Stimulated activated CD8-positive, alpha-beta memory T cell treated with anti-CD3 and anti-CD28 coated beads, Interleukin-15, amount 100 ng/mL, for 24 hours (primary cell): ENCODE data around the gene TRAF3IP3.

Experiments used
- DNase-seq: peaks from one replicate; pipeline ENCODE4 v3.0.0-alpha.2; 2020; ENCODE audit warnings: low read depth

Gene TRAF3IP3

DNA sequence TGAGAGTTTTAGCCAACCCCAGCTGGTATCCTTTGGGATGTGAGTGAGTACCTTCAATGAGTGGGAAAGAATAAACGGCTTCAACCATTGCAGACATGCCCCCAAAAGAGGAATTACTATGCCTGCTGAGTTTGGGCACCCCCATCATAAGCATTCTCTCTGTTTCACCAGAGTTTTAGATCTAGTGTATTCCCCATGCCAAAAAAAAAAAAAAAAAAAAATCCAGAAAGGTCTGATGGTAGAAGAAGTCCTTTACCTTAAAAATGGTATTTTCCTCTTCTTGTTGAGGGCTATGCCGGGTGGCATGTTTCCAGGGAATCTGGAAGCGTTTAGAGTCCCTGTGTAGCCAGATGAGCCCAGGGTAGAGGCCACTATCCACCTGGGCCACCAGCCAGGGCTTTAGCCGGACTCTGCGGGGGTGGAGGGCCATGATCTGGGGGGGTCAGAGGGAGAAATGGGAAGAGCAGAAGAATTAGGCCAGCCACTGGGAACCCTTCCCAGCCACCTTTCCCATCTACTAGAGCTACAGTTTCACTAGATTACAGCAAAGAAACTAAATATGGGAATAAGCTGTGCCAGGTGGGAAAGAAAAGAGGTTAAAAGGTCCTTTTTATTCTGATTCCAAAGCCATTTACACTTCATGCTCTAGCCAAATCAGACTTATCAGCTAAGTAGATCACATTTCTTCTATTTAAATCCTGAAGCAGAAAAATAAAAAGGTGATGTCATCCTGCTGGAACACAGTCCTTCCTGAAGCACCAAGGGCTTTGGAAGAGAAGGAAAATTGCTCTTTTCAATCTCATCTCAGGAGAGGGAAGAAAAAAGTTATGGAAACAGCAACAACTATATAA lies 45.4 kb downstream of the TRAF3IP3 start:
- no peak for DNase-seq

DNA sequence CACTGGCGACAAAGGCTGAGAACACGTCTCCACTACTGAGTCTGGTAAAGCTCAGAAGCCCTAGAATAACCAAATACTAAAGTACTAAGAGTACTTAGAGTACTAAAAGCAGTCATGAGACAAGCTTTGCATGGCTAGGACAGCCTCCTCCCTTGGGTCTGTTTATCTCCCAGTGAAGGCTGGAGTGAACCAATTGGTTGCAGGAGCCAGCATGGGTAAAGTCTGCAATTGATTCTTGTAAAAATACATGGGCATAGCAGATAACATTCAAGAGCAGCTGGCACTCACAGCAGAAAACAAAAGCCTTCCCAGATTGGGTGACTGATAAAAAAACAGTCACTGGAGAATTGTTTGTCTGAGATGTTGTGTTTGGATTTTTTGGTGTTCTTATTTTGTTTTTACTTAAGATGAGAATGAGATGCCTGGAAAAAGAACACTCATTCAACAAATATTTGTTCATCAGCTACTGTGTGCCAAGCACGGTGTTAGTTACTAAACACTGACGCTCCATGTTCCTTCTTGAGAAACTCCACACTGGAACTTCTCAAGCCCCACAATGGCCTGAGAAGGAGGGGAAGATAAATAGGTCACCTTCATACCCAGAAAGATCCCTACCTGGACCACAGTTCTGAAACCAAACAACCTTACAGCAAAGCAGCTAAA lies 46.4 kb downstream of the TRAF3IP3 start:
- no peak for DNase-seq

DNA sequence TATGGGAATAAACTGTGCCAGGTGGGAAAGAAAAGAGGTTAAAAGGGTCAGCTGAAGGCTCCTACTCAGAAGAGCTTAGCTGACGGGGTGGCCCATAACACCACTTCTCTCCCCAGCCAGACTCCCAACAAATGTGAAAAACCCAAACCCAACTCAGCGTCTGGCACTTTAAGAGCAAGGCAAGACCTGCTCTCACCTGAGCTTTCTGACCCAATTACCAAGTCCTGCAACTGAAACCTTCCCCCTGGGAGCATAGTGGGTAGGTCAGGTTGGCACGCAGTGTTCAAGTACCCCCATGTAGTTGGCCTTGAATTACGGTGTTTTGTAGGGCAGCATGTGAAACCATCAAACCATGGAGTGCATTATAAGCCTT lies 46.9 kb downstream of the TRAF3IP3 start:
- no peak for DNase-seq

DNA sequence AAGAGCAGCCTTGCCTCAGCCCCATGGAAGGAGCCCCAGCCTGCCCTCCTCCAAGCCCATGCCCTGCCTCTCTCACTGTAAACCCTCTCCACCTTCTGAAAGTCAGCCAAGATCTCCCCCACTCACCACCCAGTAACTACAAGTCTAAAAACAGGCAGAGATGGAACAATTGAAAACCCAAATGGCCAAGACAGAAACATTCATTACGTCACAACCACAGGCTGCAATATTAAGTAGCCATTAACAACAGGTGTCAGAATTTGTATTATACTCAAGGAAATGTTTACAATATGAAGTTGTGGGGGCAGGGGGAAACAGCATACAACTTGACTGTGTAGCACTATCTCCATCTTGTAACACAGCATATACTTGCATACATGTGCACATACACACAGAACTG lies 47.7 kb downstream of the TRAF3IP3 start:
- DNase-seq = no peak

DNA sequence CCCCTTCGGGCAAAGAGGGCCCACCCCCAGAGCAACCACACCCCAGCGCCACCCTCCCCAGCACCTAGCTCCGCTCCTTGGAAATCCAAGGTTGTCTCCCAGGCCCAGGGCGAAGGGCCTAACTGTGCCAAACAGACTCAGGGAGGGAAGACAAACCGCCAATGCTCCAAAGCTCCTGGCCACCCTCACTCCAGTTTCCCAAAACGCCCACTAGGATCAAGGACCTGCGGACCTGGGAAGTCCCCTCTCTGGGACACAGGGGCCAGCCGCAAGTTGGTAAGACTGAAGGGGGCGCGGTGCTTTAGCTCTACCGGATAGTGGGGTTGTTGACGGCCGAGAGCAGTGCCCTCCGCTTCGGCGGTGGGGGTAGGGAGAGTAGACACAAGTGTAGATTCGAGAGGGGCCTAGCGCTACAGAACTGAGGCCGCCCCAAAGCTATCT lies 49.5 kb downstream of the TRAF3IP3 start:
- DNase-seq = no peak

DNA sequence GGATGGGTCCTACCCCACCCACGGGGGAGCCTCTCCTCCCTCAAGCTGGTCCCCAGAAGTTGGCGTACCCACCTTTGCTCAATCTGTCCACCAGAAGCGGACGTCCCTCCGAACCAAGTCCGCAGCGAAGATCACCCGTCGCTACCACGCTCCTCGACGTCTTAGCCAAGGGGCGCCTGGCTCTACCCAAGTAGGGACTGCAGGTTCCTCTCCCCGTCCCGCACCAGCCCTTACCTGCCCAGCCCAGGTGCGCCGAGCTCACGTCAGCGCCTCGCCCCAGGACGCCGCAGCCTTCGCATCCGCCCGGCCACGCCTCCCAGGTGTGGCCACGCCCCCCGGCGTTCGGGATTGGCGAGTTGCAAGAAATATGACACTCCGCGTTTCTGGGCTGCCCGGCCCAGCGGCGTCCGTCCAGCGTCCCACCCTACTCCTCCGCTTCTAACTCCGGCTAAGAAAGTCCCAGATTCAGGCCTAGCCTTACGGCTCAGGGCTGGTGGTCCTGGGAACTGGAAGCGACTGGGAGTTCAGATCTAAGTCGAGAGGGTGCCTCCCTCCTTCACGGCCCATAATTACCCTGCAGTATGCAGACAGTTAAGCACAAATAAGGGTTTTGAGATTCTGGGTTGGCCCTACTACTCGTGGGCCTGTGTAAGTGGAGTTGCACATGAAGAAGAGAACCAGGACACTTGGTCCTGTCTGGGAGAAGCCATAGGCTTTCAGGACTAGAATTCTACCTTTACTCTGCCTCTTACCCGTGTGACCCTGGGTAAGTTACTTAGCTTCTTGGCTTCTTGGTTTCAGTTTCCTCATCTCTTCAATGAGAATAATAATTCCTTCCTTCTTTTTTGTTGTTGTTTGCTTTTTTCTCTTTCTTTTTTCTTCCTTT lies 50.3 kb downstream of the TRAF3IP3 start, which contains the start of gene IRF6:
TSS of gene IRF6 (minus strand) at position 268 of the 886 bp plus-strand sequence. CDS start 4,729 bp downstream, outside the sequence.
- peak; percentile 36 for DNase-seq

DNA sequence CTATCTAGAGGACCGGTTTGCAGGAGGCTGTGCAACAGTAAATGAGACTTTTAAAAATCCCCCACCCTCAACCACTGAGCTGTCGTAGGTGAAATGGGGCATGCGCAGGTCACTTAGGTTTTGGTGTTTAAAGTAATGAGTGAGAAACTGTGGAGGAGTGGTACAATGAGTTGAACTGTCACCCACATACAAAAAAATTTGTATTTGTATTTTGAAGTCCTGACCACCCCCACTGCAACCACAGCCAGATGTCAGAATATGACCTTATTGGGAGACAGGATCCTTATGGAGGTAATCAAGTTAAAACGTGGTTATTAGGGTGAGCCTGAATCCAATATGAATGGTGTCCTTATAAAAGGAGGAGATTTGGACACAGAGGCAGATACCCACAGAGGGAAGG lies 51.7 kb downstream of the TRAF3IP3 start:
- DNase-seq = no peak

DNA sequence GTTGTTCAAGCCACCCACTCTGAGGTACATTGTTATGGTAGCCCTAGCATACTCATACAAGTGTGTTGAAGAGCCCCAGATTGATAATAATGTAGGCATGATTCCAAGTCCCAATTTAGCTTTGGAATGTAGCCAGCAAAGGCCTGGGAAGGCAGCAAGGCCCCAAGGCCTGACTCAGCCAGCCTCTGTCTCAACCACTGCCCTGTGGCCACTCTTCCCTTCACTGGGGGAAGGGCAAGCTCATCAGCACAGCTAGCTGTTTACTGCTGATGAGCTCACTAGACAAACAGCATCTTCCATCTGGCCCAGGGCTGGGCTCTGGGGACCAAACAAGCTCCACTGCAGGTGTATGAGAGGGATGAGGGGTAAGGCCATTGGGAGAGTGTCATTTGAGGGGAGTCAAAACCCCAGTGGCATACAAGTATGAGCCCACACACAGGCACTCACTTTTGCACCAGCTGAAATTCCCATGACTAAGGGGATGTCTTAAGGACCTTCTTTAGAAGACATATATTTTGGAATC lies 52.3 kb downstream of the TRAF3IP3 start:
- no peak for DNase-seq

DNA sequence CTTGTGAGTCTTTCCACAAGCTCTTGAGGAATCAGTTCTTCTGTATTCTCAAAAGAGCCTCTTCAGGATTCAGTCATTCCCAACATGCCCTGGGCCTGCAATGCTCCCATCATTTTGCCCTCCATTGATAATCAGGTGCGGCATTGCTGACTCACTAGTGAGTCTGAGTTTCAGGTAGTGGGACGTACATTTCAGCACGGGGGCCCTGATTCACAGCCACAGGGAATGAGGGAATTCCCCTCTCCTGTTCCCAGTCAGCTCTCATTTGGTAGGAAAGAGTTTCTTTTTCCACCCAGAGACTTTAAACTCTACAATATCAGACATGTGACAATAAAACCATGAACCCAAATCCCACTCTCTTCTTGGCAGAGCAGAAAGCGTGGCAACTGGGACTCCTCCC lies 53.8 kb downstream of the TRAF3IP3 start:
- no peak for DNase-seq

DNA sequence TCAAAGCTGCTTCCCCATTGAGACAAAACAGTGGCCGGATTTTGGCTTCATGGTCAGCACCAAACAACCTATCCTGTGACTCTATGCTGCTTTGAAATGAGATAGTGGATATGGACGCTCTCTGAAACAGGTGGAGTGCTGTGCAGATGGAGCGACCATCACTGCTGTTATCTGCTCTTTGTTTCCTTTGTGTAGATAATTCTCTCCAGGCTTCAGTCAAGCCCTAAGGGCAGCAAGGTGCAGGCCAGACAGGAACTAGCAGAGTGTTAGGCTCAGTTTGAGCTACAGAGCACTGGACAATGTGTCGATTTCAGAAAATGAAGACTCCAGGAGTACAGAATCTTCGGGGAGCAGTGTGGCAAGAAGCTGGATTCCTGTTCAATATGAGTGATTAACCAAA lies 54.9 kb downstream of the TRAF3IP3 start:
- DNase-seq = no peak

DNA sequence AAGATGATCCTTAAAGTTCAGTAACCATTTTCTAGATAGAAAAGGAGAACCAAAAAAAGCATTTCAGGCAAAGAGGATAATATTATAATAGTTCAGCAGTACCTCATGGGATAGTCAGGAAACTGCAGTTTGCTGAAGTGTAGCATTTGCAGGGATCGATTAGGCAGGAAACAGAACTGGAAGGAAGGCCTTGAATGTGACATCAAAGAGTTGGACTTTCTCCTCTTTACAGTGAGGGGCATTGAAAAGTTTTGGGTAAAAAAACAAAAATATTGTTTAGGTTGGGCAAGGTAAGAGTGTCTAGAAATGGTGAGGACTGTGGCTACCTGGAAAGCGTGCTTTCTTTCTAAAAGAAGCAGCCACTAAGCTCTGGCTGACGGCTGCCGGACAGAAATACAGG lies 58.0 kb downstream of the TRAF3IP3 start:
- DNase-seq = no peak

DNA sequence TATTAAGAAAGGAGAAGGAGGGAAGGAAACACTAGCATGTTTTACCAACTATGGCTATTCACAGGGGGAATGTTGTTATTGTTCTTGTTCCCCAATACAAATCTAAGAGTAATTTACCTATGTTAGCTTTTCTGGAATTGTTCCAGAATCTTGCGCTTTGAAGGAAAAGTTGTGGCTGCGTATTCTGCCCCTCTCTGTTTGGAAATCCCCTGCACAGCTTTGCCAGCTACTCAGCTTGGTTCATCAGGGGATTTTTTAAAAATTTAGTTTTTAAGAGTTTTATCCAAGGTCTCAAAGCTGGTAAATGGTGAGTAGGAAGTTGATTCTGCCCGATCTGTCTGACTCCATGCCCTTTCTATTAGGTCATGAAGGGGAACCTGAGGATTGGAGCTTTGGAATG lies 59.6 kb downstream of the TRAF3IP3 start:
- no peak for DNase-seq

DNA sequence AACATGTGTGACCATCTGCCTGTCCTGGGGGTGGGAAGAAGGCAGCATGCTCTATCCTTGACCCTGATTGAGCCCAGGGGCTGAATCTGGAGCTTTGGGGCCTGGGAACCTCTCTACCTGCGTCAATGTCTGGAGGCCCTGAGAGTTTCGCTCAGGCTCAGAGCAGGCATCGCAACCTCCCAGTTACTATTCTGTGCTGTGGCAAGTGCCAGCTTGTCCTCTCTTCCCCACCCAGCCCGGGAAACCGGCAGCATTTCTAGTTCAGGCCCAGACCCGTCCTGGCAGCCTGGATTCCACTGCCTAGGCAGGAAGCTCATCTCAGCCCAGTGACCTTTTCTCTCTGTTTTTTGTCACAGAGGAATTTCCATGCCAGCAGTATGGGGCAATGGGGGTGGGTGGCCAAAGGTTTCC lies 60.1 kb downstream of the TRAF3IP3 start:
- DNase-seq = no peak

DNA sequence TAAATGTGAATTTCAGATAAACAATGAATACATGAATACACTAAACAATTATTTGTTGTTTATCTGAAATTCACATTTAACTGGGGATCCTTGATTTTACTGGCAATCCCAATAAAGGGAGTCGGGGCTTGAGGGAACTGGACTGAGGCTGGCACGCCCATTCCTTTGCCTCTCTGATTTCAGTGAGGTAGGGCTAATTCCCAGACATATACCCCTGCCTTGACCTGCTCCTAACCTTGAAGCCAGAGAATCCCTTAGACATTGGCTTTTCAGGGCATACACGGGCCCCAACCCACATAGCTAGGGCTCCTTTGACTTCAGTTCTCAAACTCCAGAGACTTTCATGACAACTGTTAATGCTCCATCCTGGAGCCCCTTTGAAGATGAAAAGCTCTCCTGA lies 61.1 kb downstream of the TRAF3IP3 start:
- DNase-seq = no peak

DNA sequence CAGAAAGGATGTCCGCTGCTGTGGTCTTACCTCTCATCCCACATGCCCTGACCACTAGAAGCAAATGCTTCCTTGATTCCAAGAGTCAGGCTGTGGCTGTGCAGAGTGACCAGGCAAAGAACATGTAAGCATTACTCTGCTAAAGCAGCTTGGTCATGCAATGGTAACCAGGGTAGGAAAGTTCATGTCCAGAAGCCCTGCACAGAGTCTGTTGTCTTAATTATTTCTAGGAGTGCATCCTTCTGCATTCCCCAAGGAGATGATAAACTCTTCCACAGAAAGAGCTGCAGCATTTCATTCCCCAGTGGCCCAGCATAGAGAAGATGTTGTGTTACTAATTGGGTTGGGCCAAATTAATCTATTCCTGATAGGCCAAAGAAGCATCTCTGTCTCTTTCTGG lies 61.8 kb downstream of the TRAF3IP3 start:
- no peak for DNase-seq

DNA sequence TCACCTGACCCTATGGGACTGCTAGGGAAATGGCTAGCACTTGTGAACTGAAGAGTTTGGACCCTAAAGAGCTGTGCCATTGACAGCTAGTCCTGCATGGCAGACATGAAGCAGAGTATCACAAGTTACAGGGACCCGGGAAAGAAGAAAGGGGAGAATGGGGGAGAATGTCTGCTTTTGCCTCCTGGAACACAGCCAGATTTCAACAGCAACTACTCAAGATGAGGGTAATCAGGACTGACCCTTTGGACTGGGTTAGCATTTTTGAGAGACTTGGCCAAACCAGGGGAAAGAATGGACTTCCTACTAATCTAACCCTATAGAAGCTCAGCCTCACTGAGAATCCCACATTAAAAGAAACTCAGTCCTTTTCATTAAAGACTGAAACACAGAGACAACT lies 63.2 kb downstream of the TRAF3IP3 start:
- no peak for DNase-seq

DNA sequence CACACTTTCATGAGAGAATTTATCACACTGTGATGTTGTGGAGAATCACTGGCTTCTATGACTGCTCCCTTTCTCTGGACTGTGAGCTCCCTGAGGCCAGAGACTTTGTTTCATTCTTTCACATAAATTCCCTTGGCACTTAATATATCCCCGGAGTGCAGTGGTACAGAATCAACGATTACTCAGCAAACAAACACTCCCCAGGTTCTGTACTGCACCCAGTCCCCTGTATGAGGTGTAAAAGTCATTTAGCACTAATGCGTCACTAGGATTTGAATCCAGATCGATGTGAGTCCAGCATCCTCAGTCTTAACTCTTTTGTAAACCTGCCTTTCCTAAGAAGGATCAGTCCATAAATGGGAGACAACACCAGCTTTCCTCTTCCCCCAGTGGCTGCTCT lies 65.1 kb downstream of the TRAF3IP3 start:
- no peak for DNase-seq

DNA sequence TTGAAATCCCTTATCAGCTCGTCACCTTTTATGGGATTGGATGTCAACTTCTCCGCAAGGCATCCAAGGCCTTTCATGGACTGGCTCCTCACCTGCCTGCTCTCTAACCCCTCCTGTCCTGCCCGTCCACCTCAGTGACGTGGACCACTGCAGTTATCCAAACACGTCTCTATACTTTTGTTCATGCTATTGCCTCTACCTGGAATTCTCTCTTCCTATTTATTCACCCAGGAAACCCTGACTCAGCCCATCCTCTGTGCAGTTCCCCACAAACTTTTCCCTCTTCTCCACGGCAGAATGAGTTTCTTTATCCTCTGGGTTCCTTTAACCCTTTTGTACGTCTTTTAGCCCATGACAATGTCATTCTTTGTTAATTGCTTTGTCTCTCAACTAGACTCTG lies 66.9 kb downstream of the TRAF3IP3 start:
- no peak for DNase-seq

DNA sequence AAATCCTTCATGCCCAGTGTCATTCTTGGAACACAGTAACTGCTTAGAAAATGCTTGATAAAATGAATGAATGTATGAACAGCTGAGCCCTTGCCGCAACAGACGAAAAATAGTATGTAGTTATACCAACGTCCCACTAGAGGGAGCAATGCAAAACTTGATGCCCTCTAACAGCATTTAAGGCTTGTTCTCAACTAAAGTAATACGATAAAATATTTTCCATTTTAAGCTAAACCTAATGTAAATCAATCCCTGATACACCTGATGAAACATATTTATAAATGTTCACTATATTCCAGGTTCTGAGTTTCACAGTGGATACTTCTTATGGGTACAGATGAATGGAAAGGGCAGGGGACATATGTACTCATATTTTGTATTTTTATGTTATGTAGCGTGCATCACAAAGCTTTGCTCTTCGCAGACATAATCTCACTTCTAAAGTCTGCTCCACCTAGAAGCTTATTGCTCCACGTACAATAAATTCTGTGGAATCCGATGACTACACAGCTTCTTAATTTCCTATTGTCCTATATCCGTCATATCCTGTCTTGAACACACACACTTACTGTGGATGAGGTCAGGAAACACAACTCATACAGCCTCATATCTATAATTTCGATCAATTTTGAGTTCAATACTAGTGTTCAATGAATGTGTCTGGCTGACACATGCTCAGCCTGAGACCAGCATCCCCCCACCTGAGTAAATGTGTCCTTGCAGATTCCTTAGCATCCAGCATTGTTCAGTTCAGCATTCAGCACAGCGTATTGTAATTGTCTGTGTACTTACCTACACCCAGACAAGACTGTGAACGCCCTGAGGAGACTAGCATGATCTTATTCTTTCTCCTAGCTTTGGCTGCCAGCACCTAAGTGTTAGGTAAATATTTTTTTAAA lies 67.5 kb downstream of the TRAF3IP3 start:
- DNase-seq = no peak

DNA sequence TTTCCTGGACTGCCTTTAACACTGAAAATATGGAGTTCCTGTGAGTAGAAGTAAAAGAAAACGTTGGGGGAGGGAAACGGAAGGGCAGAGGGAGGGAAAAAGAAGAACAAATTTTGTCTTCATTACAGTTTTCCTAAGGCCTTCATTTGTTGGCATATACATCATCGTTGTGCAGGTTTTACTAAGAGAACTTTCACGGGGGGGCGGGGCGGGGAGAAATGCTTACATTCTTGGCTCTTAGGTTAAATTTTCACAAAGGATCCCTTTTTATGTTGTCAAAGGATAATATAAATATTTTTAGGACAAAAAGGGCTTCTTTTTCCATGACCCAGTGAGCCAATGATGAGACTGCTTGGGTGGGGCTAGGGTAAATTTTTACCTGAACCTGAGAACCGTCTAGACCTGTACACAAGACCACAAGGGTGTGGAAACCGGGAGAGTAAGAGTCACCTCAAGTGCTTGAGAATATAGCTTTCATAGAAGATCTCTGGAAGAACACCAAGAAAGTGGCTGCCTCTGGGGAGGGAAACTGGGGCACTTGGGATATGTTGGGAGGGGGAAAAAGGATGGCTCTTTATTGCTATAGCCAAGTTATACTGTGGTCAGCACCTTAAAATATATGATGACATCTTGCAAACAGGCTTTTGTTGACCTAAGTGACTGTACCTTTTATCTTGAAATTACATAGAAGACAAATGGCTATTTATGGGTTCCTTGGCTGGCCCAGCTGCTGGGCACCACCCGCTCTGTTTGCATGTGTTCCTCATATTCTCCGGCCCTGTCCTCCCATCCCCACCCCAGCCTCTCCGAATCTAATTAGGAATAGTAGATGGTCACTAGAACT lies 70.0 kb downstream of the TRAF3IP3 start:
- DNase-seq = no peak
